Stimulated activated CD8-positive, alpha-beta memory T cell treated with anti-CD3 and anti-CD28 coated beads, Interleukin-2, amount 100 ng/mL, for 48 hours (primary cell): ENCODE results near the gene CELA1.
"Not testable (repeated sequence)": the region's sequence is repeated elsewhere in the genome, so short reads cannot be mapped to it uniquely, and the experiment has no call there.

Source experiments
- DNase-seq, 2 donors: peaks; one replicate each; pipeline ENCODE4 v3.0.0-alpha.2; 2020; ENCODE audit warnings: low read depth in 2 of 2

The CELA1 gene

DNA sequence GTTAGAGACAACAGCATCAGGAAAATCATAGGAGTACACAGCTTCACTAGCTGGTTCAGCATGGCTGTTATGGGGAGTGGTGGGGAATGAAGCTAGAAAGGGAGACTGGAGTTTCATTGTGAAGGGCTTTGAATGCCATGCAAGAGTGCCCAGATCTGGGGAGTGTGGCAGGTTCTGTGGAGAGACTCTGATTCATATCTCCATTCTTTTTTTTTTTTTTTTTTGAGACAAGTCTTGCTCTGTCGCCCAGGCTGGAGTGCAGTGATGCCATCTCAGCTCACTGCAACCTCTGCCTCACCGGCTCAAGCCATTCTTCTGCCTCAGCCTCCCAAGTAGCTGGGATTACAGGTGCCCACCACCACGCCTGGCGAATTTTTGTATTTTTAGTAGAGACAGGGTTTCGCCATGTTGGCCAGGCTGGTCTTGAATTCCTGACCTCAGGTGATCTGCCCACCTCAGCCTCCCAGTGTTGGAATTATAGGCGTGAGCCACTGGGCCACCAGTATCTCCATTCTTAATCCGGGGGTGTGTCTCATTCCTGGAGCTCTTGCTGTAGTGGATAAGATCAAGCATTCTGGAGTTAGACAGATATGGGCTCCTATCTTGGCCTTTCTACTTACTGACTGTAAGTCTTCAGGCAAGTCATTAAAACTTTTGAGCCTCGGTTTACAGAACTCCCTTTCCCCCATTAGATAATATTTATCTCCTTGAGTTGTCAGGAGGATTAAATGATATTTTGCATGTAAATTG is 28.2 kb downstream of the CELA1 start:
- not testable (repeated sequence) for DNase-seq

DNA sequence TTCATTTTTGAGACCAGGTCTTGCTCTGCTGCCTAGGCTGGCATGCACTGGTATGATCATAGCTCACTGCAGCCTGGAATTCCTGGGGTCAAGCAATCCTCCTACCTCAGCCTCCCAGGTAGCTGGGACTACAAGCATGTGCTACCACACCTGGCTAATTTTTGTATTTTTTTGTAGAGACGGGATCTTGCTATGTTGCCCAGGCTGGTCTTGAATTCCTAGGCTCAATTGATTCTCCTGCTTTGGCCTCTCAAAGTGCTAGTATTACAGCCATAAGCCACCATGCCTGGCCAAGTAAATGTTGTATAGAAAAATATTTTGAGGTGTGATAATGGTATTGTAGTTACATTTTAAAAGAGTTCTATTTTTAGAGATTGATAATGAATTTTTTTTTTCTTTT is 35.1 kb downstream of the CELA1 start:
- no peak for DNase-seq

DNA sequence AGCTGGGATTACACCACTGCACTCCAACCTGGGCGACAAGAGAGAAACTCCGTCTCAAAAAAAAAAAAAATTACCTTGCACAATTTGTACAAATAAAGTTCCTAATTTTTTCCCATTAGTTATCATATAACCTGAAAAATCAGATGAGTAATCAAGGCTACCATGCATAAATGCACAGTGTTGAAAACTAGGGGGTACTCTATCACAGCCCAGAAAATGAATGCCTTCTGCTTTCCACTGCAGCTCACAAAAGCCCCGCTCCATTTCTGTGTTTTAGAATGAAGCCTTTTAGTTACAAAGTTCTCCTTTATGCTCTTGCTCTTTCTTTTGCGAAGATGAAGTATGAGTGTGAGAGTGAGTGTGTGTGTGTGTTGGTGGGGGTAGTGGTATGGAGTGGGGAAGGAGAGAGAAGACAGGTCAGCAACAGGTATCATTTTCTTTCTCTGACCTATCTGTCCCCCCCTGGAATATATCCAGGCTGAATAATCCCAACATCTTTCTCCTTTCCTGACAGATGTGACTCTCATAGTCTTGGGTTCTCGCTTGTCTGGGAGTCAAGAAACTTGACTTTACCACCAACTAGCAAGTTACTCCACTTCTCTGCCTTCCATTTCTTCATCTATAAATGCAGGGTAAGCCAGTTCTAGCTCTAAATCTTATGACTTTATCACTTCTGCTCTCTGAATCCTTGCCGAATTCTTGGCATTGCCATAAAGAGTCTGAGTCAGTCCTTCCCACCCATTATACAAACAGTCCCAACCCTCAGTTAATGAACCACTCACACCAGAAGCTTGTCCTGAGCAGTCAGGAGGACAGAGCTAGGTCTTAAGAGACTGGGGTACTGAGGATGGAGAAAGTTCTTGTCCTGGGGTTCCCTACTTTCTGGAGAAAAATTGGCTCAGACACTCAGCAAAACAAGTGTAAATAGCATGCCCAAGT is 38.6 kb downstream of the CELA1 start:
- DNase-seq, result no peak

DNA sequence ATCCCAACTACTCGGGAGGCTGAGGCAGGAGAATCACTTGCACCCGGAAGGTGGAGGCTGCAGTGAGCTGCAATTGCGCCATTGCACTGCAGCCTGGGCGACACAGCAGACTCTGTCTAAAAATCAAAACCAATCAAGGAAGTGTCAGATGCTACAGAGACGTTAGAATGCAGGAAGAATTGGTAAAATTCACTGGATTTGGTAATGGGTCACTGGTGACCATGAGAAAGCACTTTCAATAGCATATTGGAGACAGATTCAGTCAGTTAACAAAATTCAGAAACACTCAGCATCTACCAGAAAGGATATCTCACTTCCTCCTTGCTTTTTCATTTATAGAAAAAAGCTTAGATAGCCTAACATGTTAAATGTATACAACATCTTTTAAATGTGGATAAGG is 40.0 kb downstream of the CELA1 start:
- no peak for DNase-seq

DNA sequence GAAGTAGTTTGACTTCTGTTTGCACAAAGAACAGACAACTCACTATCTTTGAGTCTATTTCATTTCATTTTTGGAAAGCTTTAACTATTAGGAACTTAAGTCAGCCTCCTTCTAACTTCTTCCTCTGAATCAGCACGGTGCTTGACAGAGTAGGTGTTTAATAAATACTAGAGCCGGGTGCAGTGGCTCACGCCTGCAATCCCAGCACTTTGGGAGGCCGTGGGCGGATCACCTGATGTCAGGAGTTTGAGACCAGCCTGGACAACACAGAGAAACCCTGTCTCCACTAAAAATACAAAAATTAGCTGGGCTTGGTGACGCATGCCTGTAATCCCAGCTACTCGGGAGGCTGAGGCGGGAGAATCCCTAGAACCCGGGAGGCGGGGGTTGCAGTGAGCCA is 45.7 kb downstream of the CELA1 start:
- DNase-seq, result not testable (repeated sequence)

DNA sequence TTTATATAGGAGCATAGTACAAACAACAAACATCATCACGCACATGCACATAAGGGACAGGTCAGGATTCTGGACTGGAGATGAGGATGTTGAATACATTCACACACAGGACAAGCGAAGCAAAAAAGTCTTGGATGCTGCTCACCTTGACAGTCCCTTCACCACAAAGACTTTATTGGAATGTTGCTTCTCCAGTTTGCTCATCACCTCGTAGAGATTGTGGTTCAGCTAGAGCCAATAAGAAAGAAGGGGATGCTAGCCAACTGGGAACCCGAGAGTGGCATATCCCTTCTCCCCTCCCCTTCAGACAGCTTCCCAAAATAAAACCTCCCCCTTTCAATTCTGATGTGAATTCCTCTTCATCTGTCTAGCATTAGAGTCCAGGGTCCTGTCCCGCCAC is 50.8 kb downstream of the CELA1 start:
- no peak for DNase-seq

DNA sequence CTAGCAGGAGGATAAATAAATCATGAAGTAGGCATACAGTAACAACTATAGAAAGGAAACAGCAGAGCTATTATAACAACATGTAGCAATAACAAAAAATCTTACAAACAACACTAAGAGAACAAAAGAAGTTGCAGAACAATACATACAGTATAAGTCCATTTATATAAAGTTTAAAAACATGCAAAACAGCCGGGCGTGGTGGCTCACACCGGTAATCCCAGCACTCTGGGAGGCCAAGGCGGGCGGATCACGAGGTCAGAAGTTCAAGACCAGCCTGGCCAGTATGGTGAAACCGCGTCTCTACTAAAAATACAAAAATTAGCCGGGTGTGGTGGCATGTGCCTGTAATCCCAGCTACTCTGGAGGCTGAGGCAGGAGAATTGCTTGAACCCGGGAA is 52.4 kb downstream of the CELA1 start:
- DNase-seq, result not testable (repeated sequence)

DNA sequence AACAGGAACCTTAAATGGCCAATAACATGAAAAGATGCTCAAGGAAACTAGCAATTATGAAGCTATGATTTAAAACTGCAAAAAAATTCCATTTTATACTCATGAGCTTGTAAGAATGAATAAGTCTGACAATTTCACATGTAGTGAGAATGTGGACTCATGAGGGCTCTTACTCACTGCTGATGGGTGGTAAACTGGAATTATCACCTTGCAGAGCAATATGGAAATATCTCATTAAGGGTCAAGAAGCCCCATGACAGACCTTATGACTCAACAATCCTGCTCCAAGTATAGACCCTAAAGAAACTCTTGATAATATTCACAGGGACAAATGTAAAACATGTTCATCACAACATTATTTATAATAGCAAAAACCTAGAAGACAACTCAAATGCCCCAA is 52.8 kb downstream of the CELA1 start:
- DNase-seq, result no peak

DNA sequence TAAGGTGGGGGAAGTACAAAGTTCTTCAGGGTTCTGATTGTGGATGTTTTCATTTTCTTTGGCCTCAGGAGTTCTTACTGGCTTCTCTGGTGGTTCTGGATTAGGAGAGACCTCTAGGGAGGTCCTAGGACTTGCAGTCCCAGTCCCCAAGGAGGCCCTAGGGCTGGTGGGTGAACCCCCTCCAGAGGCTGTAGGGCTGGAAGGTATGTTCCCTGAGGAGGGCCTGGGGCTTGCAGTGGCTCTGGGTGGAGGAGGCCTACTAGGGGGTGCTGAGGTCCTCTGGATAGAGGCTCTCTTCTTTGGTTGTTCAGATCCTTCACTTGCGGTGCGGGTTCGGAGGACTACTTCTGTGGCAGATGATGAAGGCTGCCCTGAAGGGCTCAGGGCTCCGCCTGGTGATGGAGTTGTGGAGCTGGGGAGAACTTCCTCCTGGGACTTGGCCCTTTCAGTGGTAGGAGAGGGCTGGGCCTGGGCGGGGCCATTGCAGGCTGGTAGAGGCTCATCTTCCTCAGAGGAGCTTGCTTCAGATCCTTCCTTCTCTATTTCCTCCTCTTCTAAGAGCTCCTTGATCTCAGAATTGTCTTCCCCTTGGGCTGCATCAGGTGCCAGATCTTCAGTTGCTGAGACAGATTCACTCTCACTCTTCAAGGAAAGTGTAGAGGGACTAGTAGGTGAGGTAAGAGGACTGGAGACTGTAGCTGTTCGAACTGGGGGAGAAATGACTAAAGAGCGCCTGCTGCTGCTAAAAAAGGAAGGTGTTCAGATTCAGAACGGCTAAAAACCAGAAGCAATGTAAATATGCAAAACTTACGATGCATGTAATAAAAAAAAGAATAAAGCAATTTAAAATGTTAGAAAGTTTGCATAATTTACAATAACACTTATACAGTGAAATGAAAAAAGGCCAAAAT is 54.6 kb downstream of the CELA1 start:
- DNase-seq, result not testable (repeated sequence)

DNA sequence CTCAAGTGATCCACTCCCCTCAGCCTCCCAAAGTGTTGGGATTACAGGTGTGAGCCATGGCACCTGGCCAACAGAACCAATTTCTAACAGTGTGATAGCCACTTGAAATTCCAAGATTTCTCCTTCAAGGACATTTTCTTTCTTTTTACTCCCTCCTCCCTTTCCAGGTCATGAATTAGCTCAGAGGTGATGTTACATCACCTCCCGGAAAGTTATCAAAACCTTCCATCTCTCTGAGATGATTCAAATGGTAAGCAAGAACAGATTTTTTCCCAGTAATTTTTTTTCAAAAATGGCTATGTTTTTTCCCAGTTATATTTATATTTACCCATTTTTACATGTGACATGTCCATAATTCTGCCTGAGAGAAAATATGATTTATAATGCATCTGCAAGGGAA is 60.6 kb downstream of the CELA1 start:
- no peak for DNase-seq

DNA sequence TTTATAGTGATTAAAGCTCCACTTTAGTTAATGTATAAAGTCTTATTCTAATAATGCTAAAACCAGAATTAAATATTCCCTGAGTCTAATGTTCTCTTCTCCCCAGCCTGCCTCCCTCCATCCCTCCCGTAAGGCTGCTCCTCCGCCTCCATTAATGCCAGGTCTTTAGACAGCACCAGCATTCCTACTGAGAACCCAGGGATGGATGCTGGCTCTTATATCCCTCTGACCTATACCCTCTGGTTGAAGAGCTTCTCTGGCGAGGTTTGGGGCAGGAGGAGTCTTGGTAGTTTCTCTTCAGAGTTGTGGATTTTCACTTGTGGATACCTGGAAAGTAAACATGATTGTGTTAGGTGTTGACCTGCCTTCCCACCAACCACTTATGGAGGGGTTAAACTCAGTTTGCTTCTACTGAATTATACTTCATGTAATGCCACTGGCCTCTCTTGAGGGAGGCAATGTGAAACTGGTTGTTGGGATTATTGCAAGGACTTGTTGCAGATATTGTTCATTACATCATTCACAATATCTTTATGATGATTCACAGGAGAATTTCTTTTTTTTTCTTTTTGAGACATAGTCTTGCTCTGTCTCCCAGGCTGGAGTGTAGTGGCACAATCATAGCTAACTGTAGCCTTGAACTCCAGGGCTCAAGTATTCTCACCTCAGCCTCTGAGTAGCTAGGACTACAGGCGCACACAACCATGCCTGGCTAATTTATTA is 65.1 kb downstream of the CELA1 start:
- DNase-seq, result no peak
